ELR (cell line): Measurements from ENCODE around the gene PTGS1.
A peak's percentile ranks its signal among the peaks of the same experiment; 100 is the strongest.
"Not testable (repeated sequence)": the region's sequence is repeated elsewhere in the genome, so short reads cannot be mapped to it uniquely, and the experiment has no call there.

Experiments
- DNase-seq: peaks from one replicate; pipeline ENCODE4 v3.0.0-alpha.2; 2015; ENCODE audit warnings: low read depth

Gene PTGS1

DNA sequence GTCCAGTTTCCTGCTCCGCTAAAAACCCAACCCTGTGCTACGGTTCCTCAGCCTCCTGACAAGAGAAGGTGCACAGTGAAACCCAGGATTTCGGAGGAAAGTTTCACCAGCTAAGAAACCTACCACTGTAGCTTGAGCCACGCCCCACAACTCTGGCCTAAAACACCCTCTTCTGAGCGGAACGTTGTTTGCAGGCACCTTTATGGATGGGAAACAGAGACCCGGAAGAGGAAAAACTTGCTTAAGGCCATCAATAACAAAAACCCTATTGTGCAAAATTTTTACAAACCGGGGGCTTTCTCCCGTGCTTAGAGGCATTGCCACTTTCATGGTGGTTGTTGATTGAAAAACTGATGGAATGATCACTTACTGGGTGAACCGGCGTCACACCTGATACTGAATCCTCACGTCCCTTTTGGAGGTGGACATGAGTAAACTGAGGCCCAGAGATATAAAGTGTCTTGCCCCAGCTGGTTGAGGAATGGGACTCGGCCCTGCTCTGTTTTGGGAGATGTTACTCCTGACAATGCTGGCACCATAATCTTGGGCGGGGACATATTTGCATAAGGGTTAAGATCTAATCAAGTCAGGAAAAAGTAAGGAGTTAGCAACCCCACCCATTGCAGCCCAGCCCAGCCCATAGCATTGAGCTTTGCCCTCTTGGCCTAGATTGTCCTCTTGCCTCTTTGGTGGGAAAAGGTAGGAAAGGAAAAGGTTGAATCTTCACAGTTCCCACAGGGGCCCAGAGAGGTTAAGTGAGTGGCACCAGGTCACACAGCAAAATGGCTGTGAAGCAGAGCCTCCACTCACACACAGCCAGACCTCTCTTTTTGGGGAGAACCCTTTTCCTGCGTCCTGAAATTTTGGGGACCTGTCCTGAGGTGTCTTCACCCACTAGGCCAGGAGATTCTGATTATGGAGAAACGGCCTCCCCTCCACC lies 23.2 kb upstream of the PTGS1 start:
- DNase-seq = peak; percentile 59

DNA sequence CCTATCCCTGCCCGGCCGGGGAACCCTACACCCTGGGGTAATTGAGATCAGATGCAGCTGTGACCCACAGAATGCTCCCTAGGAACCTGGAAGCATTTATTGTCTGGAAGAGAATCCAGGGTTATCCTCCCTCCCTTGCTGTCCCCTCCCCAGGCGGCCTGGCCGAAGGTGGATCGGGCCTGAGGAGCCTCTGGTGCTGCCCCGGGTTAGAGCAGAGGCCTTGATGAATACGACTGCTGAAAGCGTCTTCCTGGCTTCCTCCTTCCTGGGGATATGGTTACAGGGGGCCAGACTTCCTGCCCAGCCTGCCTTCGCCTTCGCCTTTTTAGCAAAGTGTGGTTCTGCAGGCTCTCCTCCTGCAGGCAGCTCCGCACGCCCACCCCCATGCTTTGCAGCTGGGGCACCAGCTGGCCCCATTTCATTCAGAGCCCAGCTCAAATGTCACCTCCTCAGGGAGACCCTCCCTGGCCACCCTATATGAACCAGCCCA lies 22.5 kb upstream of the PTGS1 start:
- no peak for DNase-seq

DNA sequence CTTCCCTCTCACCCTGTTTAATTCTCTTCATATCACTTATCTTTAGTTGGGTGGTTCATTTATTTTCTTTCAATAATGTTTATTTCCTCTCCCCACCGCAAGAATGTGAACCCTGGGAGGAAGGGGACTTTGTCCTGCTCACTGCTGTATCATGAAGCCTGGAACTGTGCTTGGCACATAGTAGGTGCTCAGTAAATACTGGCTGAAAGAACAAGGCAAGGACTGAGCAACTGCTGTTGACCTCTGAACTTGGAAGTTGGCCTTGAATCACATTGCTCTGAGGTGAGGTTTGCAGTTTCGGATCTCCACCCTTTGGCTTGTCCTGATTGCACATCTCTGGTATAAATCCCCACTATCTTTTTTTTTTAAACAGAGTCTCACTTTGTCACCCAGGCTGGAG lies 22.0 kb upstream of the PTGS1 start:
- DNase-seq = no peak

DNA sequence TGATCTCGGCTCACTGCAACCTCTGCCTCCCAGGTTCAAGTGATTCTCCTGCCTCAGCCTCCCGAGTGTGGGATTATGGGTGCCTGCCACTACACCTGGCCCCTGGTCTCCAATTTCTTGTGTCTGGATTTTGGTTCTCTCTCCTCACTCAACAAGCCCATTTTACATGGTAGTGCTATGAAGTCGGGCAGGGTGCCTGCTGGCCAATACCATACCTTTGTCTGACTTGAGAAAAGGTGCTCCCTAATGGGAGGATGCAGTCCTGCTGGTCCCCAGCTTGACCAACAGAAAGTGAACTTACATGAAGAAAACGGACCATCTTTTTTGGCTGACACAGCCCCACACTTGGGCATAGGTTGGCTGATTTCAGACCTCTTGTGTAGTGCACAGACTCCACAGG lies 21.6 kb upstream of the PTGS1 start:
- DNase-seq = no peak

DNA sequence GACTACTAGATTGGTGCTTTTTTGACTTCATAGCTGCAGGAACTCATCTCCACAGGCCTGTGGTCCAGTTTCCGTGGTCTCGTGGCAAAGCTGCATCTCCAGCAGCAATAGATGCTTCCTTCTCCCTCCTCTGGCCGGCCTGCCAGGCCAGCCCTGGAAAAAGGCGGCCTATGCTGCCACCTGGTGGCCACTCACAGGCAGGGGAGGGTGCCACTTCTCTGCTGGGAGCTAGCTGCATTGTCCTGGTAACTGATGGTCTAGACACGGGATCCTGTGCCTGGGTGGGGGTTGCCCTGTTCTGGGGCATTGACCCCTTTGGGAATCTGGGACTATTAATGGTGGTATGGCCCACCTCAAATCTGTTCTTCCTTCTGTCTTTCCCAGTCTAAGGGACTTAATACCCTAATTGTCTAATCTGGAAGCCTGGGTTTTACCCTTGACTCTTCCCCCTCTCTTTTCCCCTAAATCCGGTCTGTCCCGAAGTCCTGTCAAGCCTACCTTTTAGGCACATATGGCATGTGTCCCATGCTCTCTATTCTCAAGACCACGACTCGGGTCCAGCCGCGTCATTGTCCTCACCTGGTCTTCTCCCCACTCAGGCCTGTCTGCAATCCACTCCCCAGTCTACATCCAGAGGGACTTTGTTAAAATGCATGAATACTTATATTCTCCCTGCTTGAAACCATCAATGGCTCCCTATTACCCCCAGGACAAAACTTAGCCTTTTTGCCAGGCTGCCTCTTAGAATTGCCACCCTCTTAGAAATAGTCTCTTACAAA lies 20.1 kb upstream of the PTGS1 start:
- peak; percentile 75 for DNase-seq

DNA sequence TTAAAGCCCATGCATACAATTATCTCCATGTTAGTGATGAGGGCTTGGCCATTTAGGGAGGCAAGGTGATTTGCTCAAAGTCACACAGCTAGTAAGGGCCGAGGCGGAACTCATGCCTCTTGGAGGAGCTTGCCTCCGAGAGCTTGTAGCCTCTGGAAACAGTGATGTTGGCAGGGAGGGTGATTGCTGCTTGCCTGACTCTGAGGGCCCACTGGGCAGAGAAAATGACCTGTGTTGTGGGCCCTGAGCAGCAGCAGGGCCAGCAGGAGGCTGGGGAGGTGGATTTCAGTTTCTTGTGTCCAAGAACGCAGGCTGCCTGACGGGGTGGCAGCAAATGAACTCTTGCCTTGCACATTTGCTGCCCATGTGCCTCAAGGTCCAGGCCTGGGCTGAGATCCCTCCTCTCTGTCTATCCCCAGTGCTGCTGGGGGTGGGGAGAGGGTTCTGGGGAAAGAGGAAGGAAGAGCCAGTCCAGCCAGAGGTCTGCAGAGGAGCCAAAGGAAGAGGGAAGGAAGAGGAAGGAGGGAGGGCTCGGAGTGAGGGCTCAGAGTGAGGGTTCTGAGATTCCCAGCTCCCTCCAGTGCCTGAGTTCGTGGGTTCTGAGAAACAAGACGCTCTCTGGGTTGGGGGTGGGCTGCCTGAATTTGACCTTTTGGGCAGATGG lies 16.2 kb upstream of the PTGS1 start:
- DNase-seq = no peak

DNA sequence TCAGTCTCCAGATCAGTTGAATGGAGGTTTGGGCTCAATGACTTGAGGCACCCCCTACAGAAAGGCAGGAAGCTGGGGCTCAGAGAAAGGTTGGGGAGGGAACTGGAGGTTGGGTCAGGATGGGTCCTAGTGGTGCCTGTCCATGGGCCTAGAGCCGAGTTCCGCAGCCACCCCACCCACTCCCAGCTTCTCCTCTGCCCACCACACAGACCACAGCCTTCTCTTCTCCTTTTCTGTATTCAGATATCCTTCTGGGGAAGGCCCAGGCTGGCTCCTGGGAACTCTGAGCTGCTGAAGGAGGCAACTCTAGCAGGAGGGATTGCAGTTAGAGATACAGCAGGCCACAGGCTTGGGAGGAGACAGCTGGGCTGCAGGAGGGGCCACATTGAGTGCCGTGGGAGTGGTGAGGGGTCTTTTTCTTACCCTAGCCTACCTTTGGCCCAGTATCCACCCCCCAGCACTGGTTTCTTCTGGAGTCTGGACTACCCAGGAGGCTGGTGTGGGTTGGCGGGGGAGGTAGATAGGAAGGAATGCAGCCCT lies 15.4 kb upstream of the PTGS1 start:
- no peak for DNase-seq

DNA sequence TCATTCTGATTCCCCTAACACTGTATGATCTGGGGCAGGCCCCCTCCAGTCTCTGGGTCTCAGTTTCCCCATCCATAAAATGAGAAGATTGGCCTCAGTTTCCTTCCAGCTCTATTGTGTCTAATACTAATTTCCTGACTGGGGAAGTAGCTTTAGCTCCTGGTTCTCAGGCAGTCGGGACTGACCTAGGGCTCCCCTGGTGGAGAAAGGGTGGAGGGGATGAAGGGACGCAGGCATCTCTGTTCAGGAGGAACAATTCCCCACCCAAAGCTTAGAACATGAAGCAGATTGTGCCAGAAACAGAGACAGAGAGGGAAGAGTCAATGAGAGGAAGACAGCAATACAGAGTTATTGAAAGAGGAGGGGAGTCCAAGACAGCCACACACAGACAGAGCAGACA lies 14.2 kb upstream of the PTGS1 start:
- DNase-seq = peak; percentile 30

DNA sequence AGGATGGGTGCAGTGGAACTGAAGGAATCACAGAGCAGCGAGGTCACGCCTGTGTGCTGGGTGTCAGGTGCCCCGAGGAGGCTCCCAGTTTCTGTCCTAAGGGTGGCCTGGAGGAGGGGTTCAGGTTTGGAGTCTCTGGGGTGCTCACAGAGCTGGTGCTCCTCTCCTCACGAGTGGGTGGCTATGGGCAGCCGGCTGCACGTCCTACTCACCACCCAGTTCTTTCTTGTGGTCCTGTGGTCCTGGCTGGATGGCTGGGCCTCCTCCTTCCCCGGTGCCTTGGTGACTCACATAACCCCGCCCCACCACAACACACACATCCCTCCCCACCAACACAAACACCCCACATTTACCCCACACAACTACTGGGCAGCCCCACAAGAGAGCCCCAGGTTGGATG lies 9.9 kb upstream of the PTGS1 start:
- peak; percentile 53 for DNase-seq

DNA sequence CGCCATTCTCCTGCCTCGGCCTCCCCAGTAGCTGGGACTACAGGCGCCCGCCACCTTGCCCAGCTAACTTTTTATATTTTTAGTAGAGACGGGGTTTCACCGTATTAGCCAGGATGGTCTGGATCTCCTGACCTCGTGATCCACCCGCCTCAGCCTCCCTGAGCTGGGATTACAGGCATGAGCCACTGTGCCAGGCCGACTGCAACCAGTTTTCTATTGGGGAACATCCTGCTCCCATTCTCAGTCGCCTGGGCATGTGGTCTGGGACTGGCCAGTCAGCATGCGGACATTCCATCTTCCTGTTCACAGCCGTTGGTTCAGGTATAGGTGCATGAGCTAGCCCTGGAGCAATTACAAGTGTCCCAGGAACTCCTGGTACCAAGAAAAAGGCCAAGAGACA lies 7.7 kb upstream of the PTGS1 start:
- not testable (repeated sequence) for DNase-seq

DNA sequence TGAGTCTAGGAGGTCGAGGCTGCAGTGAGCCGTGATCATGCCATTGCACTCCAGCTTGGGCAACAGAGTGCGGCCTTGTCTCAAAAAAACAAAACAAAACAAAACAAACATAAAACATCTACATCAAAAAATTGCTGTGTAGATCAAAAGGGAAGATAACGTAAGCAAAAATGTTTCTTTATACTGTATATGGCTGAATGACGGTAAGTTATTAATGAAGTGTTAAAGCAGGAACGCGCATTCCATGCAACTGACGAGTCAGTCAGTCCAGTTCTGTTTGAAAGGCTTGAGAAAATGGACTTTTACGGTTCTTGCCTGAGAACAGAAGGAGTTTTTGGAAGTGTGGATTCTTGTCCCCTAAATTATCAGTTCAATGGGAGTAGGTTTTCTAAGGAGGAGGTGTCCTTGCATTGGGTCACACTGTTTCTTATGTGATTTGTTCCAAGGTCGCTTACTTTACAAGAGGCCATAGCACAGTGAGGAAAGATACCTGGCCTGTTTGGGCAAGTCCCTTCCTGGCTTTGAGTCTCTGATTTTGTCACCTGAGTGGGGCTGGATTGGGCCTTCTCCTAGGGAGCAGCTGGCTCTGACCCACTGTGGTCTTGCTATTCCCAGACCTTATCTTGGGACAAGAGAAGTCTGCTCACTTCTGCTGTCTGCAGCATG lies 6.6 kb upstream of the PTGS1 start:
- DNase-seq = peak; percentile 13

DNA sequence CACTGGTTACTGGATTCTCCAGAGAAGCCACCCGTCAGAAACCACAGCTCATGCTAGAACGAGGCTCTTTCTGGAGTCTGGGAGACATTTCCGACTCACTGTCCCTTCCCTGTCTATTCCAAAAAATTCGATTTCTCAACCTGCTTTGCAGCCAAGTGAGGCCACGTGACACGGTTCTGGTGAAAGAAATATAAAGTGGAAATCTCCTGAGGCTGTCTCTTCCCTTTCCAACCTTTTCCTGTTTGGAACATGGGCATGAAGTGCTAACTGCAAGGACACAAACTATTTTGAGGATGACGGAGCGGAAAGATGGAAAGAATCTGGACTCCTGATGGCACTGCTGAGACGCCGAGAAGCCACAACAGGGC lies 6.1 kb upstream of the PTGS1 start:
- DNase-seq = no peak

DNA sequence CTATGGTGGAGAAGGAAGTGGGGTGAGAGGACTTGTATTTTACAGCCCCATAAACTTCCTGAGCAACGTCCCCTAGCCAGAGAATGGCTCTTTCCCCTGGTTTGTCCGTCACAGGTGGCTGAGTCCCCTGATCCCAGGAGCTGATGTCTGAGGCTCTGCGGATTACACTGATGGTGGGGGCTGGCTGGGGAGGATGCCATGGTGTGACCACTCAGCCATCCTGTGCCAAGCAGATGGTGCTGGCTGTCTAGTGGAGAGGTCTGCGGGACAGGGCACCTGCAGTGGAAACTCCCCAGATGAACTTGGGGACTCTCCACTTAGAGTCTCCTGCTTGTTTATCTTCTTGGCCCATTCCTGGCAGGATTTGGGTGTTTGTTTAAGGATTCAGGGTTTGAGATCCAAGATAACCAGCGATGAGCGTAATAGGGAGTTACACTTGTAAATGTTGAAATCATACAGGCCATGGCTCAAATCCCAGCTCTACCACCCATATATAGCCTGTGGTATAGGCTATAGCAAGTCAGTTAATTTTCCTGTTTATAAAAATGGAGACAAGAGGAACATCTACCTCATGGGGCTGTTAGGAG lies 4.7 kb upstream of the PTGS1 start:
- DNase-seq = no peak

DNA sequence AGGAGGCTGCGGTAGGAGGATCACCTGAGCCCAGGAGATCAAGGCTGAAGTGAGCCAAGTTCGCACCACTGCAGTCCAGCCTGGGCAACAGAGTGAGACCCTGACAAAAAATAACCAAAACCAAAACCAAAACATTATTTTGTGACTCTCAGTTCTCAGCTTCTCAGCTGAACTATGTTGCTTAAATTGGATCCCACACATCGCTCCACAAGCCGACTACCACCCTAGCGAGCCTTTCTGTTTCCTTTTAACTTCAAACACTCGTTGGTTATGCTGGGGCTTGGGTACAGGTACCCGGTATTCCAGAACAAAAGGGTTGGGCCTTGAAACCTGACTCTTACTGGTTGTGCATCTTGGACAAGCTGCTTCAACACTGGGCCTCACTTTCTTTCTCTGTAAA lies 3.8 kb upstream of the PTGS1 start:
- no peak for DNase-seq

DNA sequence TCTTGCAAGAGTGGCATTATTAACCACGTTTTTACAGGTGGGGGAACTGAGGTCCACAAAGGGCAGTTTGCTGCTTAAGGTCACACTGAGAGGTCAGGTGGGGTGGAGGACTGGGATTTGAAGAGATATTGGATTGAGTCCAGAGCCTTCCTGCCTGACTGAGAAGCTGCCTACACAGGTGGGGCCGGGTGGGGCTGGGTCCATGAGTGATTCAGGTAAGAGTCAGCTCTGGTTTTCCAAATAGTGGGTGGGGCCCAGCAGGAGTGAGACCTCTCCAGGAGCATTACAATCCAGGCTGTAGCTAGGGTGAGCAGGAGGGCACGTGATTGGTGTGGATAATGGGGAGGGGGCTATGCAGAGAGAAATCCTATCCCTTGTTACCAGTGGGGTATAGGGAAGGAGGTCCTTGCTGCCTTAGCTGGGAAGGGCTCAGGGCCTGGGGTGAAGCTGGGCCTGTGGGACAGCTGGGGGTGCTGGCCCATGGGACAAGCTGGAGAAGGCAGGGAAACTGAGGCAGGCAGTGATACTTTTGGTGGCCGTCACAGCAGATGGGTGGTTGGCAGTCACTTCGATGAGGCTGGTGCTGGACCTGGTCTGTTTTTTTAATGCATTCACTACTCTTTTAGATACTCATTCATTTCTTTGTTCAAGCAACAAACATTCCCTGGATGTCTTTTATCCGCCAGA lies 2.9 kb upstream of the PTGS1 start:
- no peak for DNase-seq

DNA sequence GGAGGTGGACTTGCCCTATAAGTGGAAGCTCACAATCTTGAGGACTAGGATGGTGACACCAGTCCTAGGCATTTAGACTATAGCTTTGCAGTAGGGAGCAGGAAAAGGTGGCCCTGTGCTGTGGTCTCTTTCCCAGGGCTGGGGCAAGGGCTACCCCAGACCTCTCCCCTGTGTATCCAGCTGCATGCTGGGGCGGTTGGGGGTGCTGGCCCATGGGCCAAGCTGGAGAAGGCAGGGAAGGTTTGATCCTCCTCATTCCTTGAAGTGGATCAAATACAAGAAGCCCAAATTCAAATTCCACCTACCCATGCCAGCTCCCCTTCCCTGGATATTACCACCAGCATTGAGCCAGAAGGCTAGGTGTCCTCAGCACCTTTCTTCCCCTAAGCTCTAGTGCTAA lies 2.2 kb upstream of the PTGS1 start:
- no peak for DNase-seq

DNA sequence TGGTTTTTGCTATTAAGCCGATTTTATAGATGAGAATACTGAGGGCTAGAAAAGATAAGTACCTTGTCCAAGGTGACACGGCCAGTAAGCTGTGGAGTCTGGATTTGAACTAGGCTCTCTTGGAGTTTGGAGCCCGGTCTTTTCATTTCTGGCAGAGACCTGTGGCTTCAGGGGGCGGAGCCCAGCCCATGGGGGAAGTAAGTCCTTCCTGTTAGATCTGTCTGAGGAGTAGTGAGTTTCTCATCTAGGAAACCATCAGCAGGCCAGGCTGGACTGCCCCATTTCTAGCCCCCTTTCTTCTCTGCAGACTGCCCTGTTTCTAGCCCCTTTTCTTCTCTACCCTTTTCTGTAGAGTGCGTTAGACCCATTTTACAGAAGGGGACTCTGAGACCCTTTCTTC lies 521 bp upstream of the PTGS1 start:
- peak; percentile 4 for DNase-seq

DNA sequence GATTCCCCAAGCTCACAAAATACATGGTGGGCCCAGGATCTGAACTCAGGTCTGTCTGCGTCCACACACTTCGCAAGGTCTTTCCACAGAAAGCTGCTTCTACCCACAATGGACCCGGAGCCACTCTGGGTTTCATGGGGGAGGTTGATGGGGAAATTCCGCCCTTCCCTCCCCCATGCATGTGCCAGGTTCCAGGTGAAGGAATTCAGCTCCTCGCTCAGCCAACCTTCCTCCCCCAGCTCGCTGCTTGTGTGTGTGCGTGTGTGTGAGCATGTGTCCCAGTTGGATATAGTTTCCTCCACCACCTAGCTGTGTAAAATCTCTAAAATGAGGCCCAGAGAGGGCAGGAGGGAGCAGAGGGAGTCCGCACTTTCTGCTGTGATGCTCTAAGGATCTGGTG lies 1.0 kb downstream of the PTGS1 start:
- no peak for DNase-seq

DNA sequence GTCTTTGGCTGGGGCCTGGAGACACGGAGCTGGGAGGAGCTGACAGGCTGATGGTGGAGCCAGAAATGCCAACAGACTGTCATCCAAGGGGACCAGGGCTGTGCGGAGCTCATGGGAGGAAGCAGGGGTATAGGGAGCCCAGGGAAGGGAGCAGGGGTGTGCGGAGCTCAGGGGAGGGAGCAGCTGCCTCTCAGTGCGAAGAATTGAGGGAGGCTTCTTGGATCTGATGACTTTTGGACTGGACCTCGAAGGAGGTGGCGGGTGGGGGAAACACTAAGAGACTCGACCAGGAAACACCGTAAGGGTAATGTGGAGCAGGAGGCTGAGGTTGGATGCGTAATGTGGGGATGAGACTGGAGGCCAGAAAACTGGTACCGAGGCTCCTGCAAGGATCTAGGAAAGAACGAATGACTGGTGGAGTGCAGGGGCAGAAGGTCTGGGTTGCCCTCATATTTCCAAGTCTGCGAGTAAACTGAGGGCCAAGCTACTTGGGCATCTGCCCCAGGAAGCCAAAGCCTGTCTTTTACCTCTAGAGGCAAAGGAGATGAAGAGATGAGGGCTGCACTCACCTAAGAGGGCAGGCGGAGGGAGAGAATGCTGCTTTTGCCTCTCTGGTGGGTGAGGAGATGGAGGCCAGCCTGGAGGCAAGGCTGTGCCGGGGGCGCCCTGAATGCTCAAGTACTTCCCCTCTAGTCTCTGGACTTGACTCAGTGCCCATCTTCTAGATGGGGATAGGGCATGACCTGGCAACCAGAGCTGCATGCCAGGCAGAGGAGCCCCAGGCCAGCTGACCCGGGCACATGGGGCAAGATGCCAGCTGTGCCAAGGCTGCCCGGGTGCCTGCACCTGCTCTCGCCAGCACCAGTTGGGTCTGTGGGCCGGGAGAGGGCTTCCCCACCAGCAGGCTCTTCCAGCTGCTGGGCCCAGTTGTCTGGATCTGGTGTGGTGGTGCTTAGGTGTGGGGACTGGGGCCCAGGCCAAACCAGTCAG lies 2.3 kb downstream of the PTGS1 start:
- DNase-seq = no peak
